HepG2 (cell line): ENCODE results near the gene STAB2. TPM values are rescaled to one million over a fixed set of nuclear protein-coding genes. Genes with fewer than 3 reads are reported as not detected.

Experiments used
- ATAC-seq: fragments of 200-7000 bp; cut with Tn5 transposase; 3 replicates; pipeline ENCODE4 v1.9.1; 2020; ENCODE audit warnings: mild to moderate bottlenecking, moderate library complexity
- BruUV-seq: library from RNA; stranded (reverse); fragments of 400-500 nt; replicated peaks from 2 replicates; lab custom pipeline; 2021; lab: Mats Ljungman, UMichigan
- CTCF ChIA-PET: fragments of 300-600 bp; formaldehyde crosslinking; extraction: SDS; loops from one replicate; lab custom pipeline; 2021; ENCODE audit warnings: low total read pairs, inconsistent platforms, low intra/inter-chr PET ratio; lab: Yijun Ruan, JAX
- POLR2A ChIA-PET: fragments of 350-600 bp; sonication (Branson Sonifier 250); formaldehyde crosslinking; loops from one replicate; lab custom pipeline; 2020; ENCODE audit warnings: antibody characterized with exemption, inconsistent platforms; lab: Yijun Ruan, JAX
- DNase-seq: peaks from one replicate; pipeline ENCODE4 v3.0.0-alpha.2; 2015; ENCODE audit warnings: low spot score
- FAIRE-seq: peaks from 3 replicates; lab custom pipeline; 2011; peaks lifted over from hg19 to GRCh38; lab: Jason Lieb, UNC
- H2AFZ ChIP-seq: one replicate; pipeline ENCODE4 v1.6.1; 2011; ENCODE audit warnings: low read length, inconsistent platforms
- H3K27ac ChIP-seq: fragments of 300-600 bp; 3 replicates; pipeline ENCODE4 v1.8.0; 2011; ENCODE audit warnings: mixed run types, mild to moderate bottlenecking, mixed read lengths, low read length, inconsistent platforms; ENCODE audit not compliant: insufficient read depth; ENCODE audit errors: extremely low read length
- H3K27me3 ChIP-seq, 2 experiments: fragments of 200-600 bp in 1 of 2; 2 replicates in 1 of 2; 3 replicates in 1 of 2; pipeline versions ENCODE4 v1.6.0 to v1.8.0; 2011; ENCODE audit warnings: low read length in 2 of 2, mild to moderate bottlenecking in 2 of 2, moderate library complexity in 2 of 2, inconsistent platforms in 1 of 2; ENCODE audit not compliant: insufficient read depth in 2 of 2, control insufficient read depth in 1 of 2
- H3K36me3 ChIP-seq, 2 experiments: fragments of 200-600 bp in 1 of 2; replicated peaks in 1 of 2; 2 replicates in 1 of 2; 3 replicates in 1 of 2; pipeline versions ENCODE4 v1.5.1 to v1.8.0; 2011; ENCODE audit warnings: low read length in 2 of 2, inconsistent platforms in 1 of 2; ENCODE audit not compliant: insufficient read depth in 2 of 2, control insufficient read depth in 1 of 2
- H3K4me1 ChIP-seq: 2 replicates; pipeline ENCODE4 v1.5.1; 2012; ENCODE audit warnings: low read length, inconsistent platforms; ENCODE audit not compliant: insufficient read depth
- H3K4me2 ChIP-seq: 2 replicates; pipeline ENCODE4 v1.6.0; 2011; ENCODE audit warnings: low read depth, low read length, inconsistent platforms
- H3K4me3 ChIP-seq, 3 experiments: fragments of 200-600 bp in 1 of 3; sonication (generic), shearing (Covaris generic) in 1 of 3; replicated peaks in 1 of 3; 2 replicates each; pipeline ENCODE4 v1.5.1; 2011 to 2016; ENCODE audit warnings: low read length in 3 of 3, inconsistent platforms in 2 of 3, low read depth in 2 of 3, mild to moderate bottlenecking in 2 of 3, control low read depth in 1 of 3, mixed read lengths in 1 of 3; ENCODE audit not compliant: insufficient read depth in 1 of 3
- H3K79me2 ChIP-seq: one replicate; pipeline ENCODE4 v1.6.1; 2011; ENCODE audit warnings: low read length, inconsistent platforms; ENCODE audit not compliant: insufficient read depth
- H3K9ac ChIP-seq: 2 replicates; pipeline ENCODE4 v1.6.0; 2011; ENCODE audit warnings: mild to moderate bottlenecking, low read depth, low read length, inconsistent platforms; ENCODE audit not compliant: insufficient read depth
- H3K9me3 ChIP-seq: 2 replicates; pipeline ENCODE4 v1.5.1; 2012; ENCODE audit warnings: mild to moderate bottlenecking, low read length
- H4K20me1 ChIP-seq: 2 replicates; pipeline ENCODE4 v1.6.0; 2011; ENCODE audit warnings: inconsistent platforms, mild to moderate bottlenecking, low read length, moderate library complexity; ENCODE audit not compliant: insufficient read depth
- AGO1 ChIP-seq: fragments of 200-400 bp; formaldehyde crosslinking; IDR thresholded peaks from 2 replicates; pipeline ENCODE4 v1.6.1; 2017; ENCODE audit warnings: mild to moderate bottlenecking, low read depth, low read length, moderate library complexity; ENCODE audit not compliant: poor library complexity, severe bottlenecking
- BCLAF1 ChIP-seq: fragments of 450-650 bp; IDR thresholded peaks from 2 replicates; pipeline ENCODE4 v1.6.1; 2017; ENCODE audit warnings: mild to moderate bottlenecking
- HCFC1 ChIP-seq: fragments of 150-350 bp; IDR thresholded peaks from 2 replicates; pipeline ENCODE4 v1.6.1; 2014; ENCODE audit warnings: low read depth, low read length
- KLF13 ChIP-seq: sonication (generic); formaldehyde crosslinking; IDR thresholded peaks from 2 replicates; pipeline ENCODE4 v1.4.0; 2020; ENCODE audit warnings: mild to moderate bottlenecking, missing genetic modification reagents
- MTA1 ChIP-seq: sonication (generic); formaldehyde crosslinking; IDR thresholded peaks from 2 replicates; pipeline ENCODE4 v1.4.0; 2020; ENCODE audit warnings: missing genetic modification reagents, mild to moderate bottlenecking, borderline replicate concordance
- MXI1 ChIP-seq: IDR thresholded peaks from 3 replicates; pipeline ENCODE4 v1.6.1; 2012; ENCODE audit warnings: low read depth, low read length, inconsistent platforms, borderline replicate concordance
- ZBTB1 ChIP-seq: sonication (generic); formaldehyde crosslinking; IDR thresholded peaks from 2 replicates; pipeline ENCODE4 v1.4.0; 2020; ENCODE audit warnings: missing genetic modification reagents, borderline replicate concordance
- ZBTB42 ChIP-seq: sonication (generic); formaldehyde crosslinking; IDR thresholded peaks from 2 replicates; pipeline ENCODE4 v1.5.0; 2020; ENCODE audit warnings: mild to moderate bottlenecking, missing genetic modification reagents
- ZFP82 ChIP-seq: sonication (generic); formaldehyde crosslinking; IDR thresholded peaks from 2 replicates; pipeline ENCODE4 v1.5.1; 2020; ENCODE audit warnings: mild to moderate bottlenecking, missing genetic modification reagents, borderline replicate concordance
- ZMYM4 ChIP-seq: sonication (generic); formaldehyde crosslinking; IDR thresholded peaks from 2 replicates; pipeline ENCODE4 v1.8.1; 2023; ENCODE audit warnings: mild to moderate bottlenecking, missing genetic modification reagents
- ZNF451 ChIP-seq: sonication (generic); formaldehyde crosslinking; IDR thresholded peaks from 2 replicates; pipeline ENCODE4 v1.5.0; 2020; ENCODE audit warnings: mild to moderate bottlenecking, missing genetic modification reagents
- ZNF569 ChIP-seq: sonication (generic); formaldehyde crosslinking; IDR thresholded peaks from 2 replicates; pipeline ENCODE4 v1.5.0; 2020; ENCODE audit warnings: mild to moderate bottlenecking, missing genetic modification reagents, moderate library complexity, borderline replicate concordance
- ZNF598 ChIP-seq: sonication (generic); formaldehyde crosslinking; IDR thresholded peaks from 2 replicates; pipeline ENCODE4 v1.5.1; 2020; ENCODE audit warnings: mild to moderate bottlenecking, missing genetic modification reagents, borderline replicate concordance
- WGBS: methylation state at CpG from one replicate; pipeline ENCODE4 v1.1.6; 2017; ENCODE audit warnings: low lambda C conversion rate; 5-methylcytosine and 5-hydroxymethylcytosine counted together
- in situ Hi-C: cut with HindIII; loops from 2 replicates; pipeline ENCODE4 v1.10.0; 2017; ENCODE audit warnings: low pct_unique_long_range_greater_than_20kb; ENCODE audit not compliant: extremely low pct_ligation_motif_present
- intact Hi-C: fragments of 100-400 bp; cut with micrococcal nuclease; formaldehyde crosslinking; loops from one replicate; pipeline ENCODE4 v1.10.0; 2022; ENCODE audit not compliant: unreplicated experiment
- polyA plus RNA-seq, 8 experiments: library from polyadenylated mRNA; depleted of rRNA in 3 of 8; stranded (reverse) in 7 of 8; unstranded in 1 of 8; fragments of >200 nt; fragmentation: Illumina TruSeq in 4 of 8; extraction: Trizol in 4 of 8; gene quantifications; 2 replicates each; pipeline versions ENCODE4 v1.2.1 to v1.2.3, GENCODE V29; 2011 to 2016; ENCODE audit warnings: low read depth in 4 of 8, missing spikeins in 1 of 8, mixed read lengths in 1 of 8; ENCODE audit not compliant: insufficient read depth in 1 of 8
- total RNA-seq, 5 experiments: library from RNA; depleted of rRNA; stranded (reverse); fragments of >200 nt; fragmentation: Illumina TruSeq; extraction: Trizol; gene quantifications; 2 replicates each; pipeline ENCODE4 v1.2.3, GENCODE V29; 2016; ENCODE audit warnings: low read depth in 1 of 5

STAB2 gene
- total and polyA plus RNA-seq, 2 of the 13 experiments (the other 11 are each of a cell fraction or from before 2014, with no cell fraction given) = not detected

GRCh38 chr12:103540319-103540718 lies 46.8 kb upstream of the STAB2 start:
- Histone ChIP-seq H3K27me3 (no peaks in the 10 kb centered on the region), H3K79me2 (no peaks in the 10 kb centered on the region), H3K9ac (no peak overlapping the region), H3K4me3 (no peak overlapping the region), H4K20me1 (no peaks in the 10 kb centered on the region), H3K27ac (no peak overlapping the region), H3K36me3 (no peaks in the 10 kb centered on the region), H3K4me1 (no peaks in the 10 kb centered on the region), H2AFZ (no peak overlapping the region), H3K9me3 (no peaks in the 10 kb centered on the region), H3K4me2 (no peak overlapping the region)
- no peak for FAIRE-seq
- BruUV-seq = no TSS peak
- intact Hi-C loops = no loop called here
- no peak for ATAC-seq
- no peak for DNase-seq
- TF ChIP-seq ZBTB42 (CRISPR knock-in tag) (no peak), HCFC1 (no peak), KLF13 (CRISPR knock-in tag) (no peak), ZNF569 (no peak), ZBTB1 (CRISPR knock-in tag) (no peak)
- 17% methylated on average over 3 of the region's 3 CpGs for WGBS
- ChIA-PET CTCF (no interaction called here), POLR2A (no interaction called here)
- in situ Hi-C loops = loop anchor here (10.0 kb wide), 1 partner anchor 216 kb away; no protein-coding TSS in a partner anchor

GRCh38 chr12:103542078-103542477 lies 45.0 kb upstream of the STAB2 start:
- intact Hi-C loops (no loop called here), in situ Hi-C loops (loop anchor here (10.0 kb wide), 1 partner anchor 217 kb away; no protein-coding TSS in a partner anchor)
- DNase-seq (no peak), ATAC-seq (no peak), FAIRE-seq (no peak)
- Histone ChIP-seq H3K27me3 (no peaks in the 10 kb centered on the region), H3K4me2 (no peak overlapping the region), H4K20me1 (no peaks in the 10 kb centered on the region), H3K4me3 (no peak overlapping the region), H3K27ac (no peak overlapping the region), H2AFZ (no peak overlapping the region), H3K79me2 (no peaks in the 10 kb centered on the region), H3K9ac (no peak overlapping the region), H3K4me1 (no peaks in the 10 kb centered on the region), H3K9me3 (no peaks in the 10 kb centered on the region), H3K36me3 (no peaks in the 10 kb centered on the region)
- CTCF ChIA-PET = no interaction called here
- no TSS peak for BruUV-seq
- POLR2A ChIA-PET = no interaction called here
- TF ChIP-seq BCLAF1 = no peak
- no peak for TF ChIP-seq MXI1
- TF ChIP-seq ZMYM4 = no peak
- no peak for TF ChIP-seq ZNF598 (CRISPR knock-in tag)
- no peak for TF ChIP-seq AGO1
- no peak for TF ChIP-seq MTA1 (CRISPR knock-in tag)
- no peak for TF ChIP-seq ZNF451 (CRISPR knock-in tag)
- TF ChIP-seq ZFP82 = no peak
- 33% methylated on average over 3 of the region's 3 CpGs for WGBS
